GM12878 (cell line): Measurements from ENCODE around the gene GPR176. TPM values are rescaled to one million over a fixed set of nuclear protein-coding genes. Genes with fewer than 3 reads are reported as not detected.

ENCODE experiments used
- ATAC-seq: fragments of 200-7000 bp; cut with Tn5 transposase; 3 replicates; pipeline ENCODE4 v1.9.1; 2020; ENCODE audit warnings: mild to moderate bottlenecking, moderate library complexity
- BruUV-seq: library from RNA; stranded (reverse); fragments of 400-500 nt; replicated peaks from 2 replicates; lab custom pipeline; 2021; lab: Mats Ljungman, UMichigan
- CTCF ChIA-PET: fragments of 300-600 bp; sonication (Branson Sonifier 250); formaldehyde crosslinking; extraction: SDS; loops from one replicate; lab custom pipeline; 2021; ENCODE audit warnings: inconsistent platforms; lab: Yijun Ruan, JAX
- POLR2A ChIA-PET: fragments of 350-600 bp; formaldehyde crosslinking; extraction: SDS; loops from one replicate; lab custom pipeline; 2021; ENCODE audit warnings: inconsistent platforms; lab: Charles Lee
- RAD21 ChIA-PET: fragments of 300-600 bp; sonication (Branson Sonifier 250); formaldehyde crosslinking; loops from one replicate; lab custom pipeline; 2023; ENCODE audit warnings: antibody characterized with exemption; ENCODE audit not compliant: unreplicated experiment; lab: Charles Lee
- SMC1A ChIA-PET: fragments of 300-600 bp; sonication (Branson Sonifier 250); formaldehyde crosslinking; loops from one replicate; lab custom pipeline; 2023; ENCODE audit not compliant: unreplicated experiment, uncharacterized antibody; lab: Charles Lee
- DNase-seq: peaks from one replicate; pipeline ENCODE4 v3.0.0-alpha.2; 2011; ENCODE audit warnings: low read depth, low spot score
- FAIRE-seq: peaks from 3 replicates; lab custom pipeline; 2011; peaks lifted over from hg19 to GRCh38; lab: Jason Lieb, UNC
- H2AFZ ChIP-seq: 2 replicates; pipeline ENCODE4 v1.6.0; 2011; ENCODE audit warnings: low read depth, low read length, control low read depth; ENCODE audit not compliant: control insufficient read depth
- H3K27ac ChIP-seq: 2 replicates; pipeline ENCODE4 v1.5.1; 2011; ENCODE audit warnings: control low read depth; ENCODE audit not compliant: control insufficient read depth, insufficient read depth
- H3K27me3 ChIP-seq, 2 experiments: replicated peaks in 1 of 2; 2 replicates each; pipeline versions ENCODE4 v1.6.0 to v1.6.1; 2011; ENCODE audit warnings: low read length in 1 of 2; ENCODE audit not compliant: control insufficient read depth in 2 of 2, insufficient read depth in 2 of 2
- H3K36me3 ChIP-seq, 2 experiments: 2 replicates each; pipeline ENCODE4 v1.5.1; 2011; ENCODE audit warnings: low read length in 1 of 2; ENCODE audit not compliant: control insufficient read depth in 2 of 2, insufficient read depth in 2 of 2
- H3K4me1 ChIP-seq: 2 replicates; pipeline ENCODE4 v1.6.1; 2011; ENCODE audit warnings: mild to moderate bottlenecking, low read length, moderate library complexity, mixed read lengths; ENCODE audit not compliant: control insufficient read depth, insufficient read depth
- H3K4me2 ChIP-seq: 2 replicates; pipeline ENCODE4 v1.6.0; 2011; ENCODE audit warnings: control low read depth; ENCODE audit not compliant: control insufficient read depth, insufficient read depth
- H3K4me3 ChIP-seq: fragments of 200-600 bp; sonication (generic); 2 replicates; pipeline ENCODE4 v1.5.1; 2016
- H3K79me2 ChIP-seq: 2 replicates; pipeline ENCODE4 v1.6.0; 2011; ENCODE audit warnings: low read length; ENCODE audit not compliant: control insufficient read depth, insufficient read depth
- H3K9ac ChIP-seq: 2 replicates; pipeline ENCODE4 v1.8.0; 2011; ENCODE audit warnings: low read length, control low read depth, mixed read lengths; ENCODE audit not compliant: control insufficient read depth, insufficient read depth
- H3K9me3 ChIP-seq: replicated peaks from 3 replicates; pipeline ENCODE4 v1.5.1; 2011; ENCODE audit warnings: mild to moderate bottlenecking, low read length; ENCODE audit not compliant: control insufficient read depth, insufficient read depth
- H4K20me1 ChIP-seq: 2 replicates; pipeline ENCODE4 v1.6.0; 2011; ENCODE audit not compliant: control insufficient read depth, insufficient read depth
- HCFC1 ChIP-seq: fragments of 150-350 bp; IDR thresholded peaks from 2 replicates; pipeline ENCODE4 v1.6.1; 2014; ENCODE audit warnings: low read length
- TCF12 ChIP-seq: IDR thresholded peaks from 2 replicates; pipeline ENCODE4 v1.6.1; 2011; ENCODE audit warnings: low read depth, mild to moderate bottlenecking, low read length
- WGBS: methylation state at CpG from one replicate; pipeline ENCODE4 v1.1.6; 2016; ENCODE audit warnings: low lambda C conversion rate; ENCODE audit not compliant: insufficient replicate concordance, insufficient coverage; ENCODE audit errors: missing lambda C conversion rate; 5-methylcytosine and 5-hydroxymethylcytosine counted together
- in situ Hi-C: fragments of 300-500 bp; cut with MboI; formaldehyde crosslinking; loops from 9 replicates; pipeline ENCODE4 v1.14.3; 2018; ENCODE audit warnings: mixed read lengths
- intact Hi-C: fragments of 100-400 bp; cut with micrococcal nuclease; formaldehyde crosslinking; loops from one replicate; pipeline ENCODE4 v1.14.2; 2022; ENCODE audit not compliant: unreplicated experiment
- polyA plus RNA-seq, 11 experiments: library from polyadenylated mRNA; depleted of rRNA in 4 of 11; unstranded in 6 of 11; stranded (reverse) in 5 of 11; fragments of >200 nt; fragmentation: Nextera tagmentation in 4 of 11; fragmentation: Illumina TruSeq in 1 of 11; extraction: Ambion mirVana in 4 of 11; extraction: Trizol in 1 of 11; gene quantifications; 1 replicate in 1 of 11; 2 replicates in 10 of 11; pipeline versions ENCODE4 v1.2.1 to v1.2.3, GENCODE V29; 2011 to 2016; ENCODE audit warnings: inconsistent platforms in 2 of 11, missing spikeins in 2 of 11, low read depth in 1 of 11
- total RNA-seq, 4 experiments: library from RNA; depleted of rRNA in 3 of 4; stranded (reverse); fragments of >200 nt in 3 of 4; fragmentation: Illumina TruSeq in 1 of 4; extraction: Trizol in 1 of 4; gene quantifications; 2 replicates each; pipeline versions ENCODE4 v1.2.1 to v1.2.3, GENCODE V29; 2013 to 2021
- TF ChIP-seq, protein P1 (sequence below): fragments of 450-650 bp; formaldehyde crosslinking; IDR thresholded peaks from 2 replicates; pipeline ENCODE4 v1.4.0; 2022; ENCODE audit warnings: mild to moderate bottlenecking, moderate library complexity
- TF ChIP-seq, protein P2 (sequence below): IDR thresholded peaks from 2 replicates; pipeline ENCODE4 v1.6.1; 2012; ENCODE audit warnings: improper control_type of control experiment, low read depth, low read length; ENCODE audit not compliant: insufficient replicate concordance

Gene GPR176
- total and polyA plus RNA-seq, 10 of the 15 experiments (the other 5 are each of a cell fraction or from before 2014, with no cell fraction given), result 0.02 to 0.33 (median 0.16) TPM; not detected in 4

DNA sequence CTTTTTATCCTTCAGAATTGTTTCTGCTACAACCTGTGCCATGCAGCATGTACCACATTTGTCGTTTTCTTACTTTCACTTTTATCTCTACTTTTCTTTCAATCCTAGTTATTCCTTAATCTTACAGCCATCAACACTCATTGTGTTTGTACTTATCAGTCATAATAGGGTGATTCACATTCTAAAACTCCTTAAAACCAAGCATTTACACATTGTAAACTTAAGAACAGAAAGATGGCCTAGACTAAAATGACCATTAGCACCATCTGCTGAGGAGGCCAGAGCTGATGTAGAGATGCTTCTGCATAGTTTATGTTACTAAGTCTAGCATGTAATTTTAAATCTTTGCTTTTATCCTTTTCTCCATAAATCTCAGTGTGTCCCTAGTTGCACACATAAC is 39.3 kb upstream of the GPR176 start:
- Histone ChIP-seq H4K20me1 (no peaks in the 10 kb centered on the region), H3K27ac (no peak overlapping the region), H3K9me3 (no peaks in the 10 kb centered on the region), H3K4me3 (no peak overlapping the region), H3K9ac (no peak overlapping the region), H3K79me2 (no peaks in the 10 kb centered on the region)
- RAD21 ChIA-PET, result no interaction called here
- POLR2A ChIA-PET, result no interaction called here
- SMC1A ChIA-PET, result interaction anchor here (1.4 kb wide), 1 partner anchor 26 kb away, joined by 4 read pairs; the partner anchor contains the start of gene EIF2AK4
- CTCF ChIA-PET, result no interaction called here
- no peak for ATAC-seq
- TF ChIP-seq, protein P1, sequence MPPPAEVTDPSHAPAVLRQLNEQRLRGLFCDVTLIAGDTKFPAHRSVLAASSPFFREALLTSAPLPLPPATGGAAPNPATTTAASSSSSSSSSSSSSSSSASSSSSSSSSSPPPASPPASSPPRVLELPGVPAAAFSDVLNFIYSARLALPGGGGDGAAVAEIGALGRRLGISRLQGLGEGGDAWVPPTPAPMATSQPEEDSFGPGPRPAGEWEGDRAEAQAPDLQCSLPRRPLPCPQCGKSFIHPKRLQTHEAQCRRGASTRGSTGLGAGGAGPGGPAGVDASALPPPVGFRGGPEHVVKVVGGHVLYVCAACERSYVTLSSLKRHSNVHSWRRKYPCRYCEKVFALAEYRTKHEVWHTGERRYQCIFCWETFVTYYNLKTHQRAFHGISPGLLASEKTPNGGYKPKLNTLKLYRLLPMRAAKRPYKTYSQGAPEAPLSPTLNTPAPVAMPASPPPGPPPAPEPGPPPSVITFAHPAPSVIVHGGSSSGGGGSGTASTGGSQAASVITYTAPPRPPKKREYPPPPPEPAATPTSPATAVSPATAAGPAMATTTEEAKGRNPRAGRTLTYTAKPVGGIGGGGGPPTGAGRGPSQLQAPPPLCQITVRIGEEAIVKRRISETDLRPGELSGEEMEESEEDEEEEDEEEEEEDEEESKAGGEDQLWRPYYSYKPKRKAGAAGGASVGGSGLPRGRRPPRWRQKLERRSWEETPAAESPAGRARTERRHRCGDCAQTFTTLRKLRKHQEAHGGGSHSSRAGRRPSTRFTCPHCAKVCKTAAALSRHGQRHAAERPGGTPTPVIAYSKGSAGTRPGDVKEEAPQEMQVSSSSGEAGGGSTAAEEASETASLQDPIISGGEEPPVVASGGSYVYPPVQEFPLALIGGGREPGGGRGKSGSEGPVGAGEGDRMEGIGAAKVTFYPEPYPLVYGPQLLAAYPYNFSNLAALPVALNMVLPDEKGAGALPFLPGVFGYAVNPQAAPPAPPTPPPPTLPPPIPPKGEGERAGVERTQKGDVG (CRISPR knock-in tag), result no peak
- no peak for TF ChIP-seq HCFC1
- no peak for TF ChIP-seq TCF12
- TF ChIP-seq, protein P2, sequence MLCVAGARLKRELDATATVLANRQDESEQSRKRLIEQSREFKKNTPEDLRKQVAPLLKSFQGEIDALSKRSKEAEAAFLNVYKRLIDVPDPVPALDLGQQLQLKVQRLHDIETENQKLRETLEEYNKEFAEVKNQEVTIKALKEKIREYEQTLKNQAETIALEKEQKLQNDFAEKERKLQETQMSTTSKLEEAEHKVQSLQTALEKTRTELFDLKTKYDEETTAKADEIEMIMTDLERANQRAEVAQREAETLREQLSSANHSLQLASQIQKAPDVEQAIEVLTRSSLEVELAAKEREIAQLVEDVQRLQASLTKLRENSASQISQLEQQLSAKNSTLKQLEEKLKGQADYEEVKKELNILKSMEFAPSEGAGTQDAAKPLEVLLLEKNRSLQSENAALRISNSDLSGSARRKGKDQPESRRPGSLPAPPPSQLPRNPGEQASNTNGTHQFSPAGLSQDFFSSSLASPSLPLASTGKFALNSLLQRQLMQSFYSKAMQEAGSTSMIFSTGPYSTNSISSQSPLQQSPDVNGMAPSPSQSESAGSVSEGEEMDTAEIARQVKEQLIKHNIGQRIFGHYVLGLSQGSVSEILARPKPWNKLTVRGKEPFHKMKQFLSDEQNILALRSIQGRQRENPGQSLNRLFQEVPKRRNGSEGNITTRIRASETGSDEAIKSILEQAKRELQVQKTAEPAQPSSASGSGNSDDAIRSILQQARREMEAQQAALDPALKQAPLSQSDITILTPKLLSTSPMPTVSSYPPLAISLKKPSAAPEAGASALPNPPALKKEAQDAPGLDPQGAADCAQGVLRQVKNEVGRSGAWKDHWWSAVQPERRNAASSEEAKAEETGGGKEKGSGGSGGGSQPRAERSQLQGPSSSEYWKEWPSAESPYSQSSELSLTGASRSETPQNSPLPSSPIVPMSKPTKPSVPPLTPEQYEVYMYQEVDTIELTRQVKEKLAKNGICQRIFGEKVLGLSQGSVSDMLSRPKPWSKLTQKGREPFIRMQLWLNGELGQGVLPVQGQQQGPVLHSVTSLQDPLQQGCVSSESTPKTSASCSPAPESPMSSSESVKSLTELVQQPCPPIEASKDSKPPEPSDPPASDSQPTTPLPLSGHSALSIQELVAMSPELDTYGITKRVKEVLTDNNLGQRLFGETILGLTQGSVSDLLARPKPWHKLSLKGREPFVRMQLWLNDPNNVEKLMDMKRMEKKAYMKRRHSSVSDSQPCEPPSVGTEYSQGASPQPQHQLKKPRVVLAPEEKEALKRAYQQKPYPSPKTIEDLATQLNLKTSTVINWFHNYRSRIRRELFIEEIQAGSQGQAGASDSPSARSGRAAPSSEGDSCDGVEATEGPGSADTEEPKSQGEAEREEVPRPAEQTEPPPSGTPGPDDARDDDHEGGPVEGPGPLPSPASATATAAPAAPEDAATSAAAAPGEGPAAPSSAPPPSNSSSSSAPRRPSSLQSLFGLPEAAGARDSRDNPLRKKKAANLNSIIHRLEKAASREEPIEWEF, result no peak
- TF ChIP-seq, all 136 proteins: peak for 0
- no peaks in the 10 kb centered on the region for H3K4me1 ChIP-seq
- intact Hi-C loops, result no loop called here
- peaks cover 0 to 7% of the 10 kb centered on the region in 2 experiments; a peak in 3 of 4 replicates for H3K36me3 ChIP-seq
- no peak overlapping the region for H3K4me2 ChIP-seq
- WGBS, result 94% methylated on average over 1 of the region's 1 CpG
- BruUV-seq, result no TSS peak
- no peak for FAIRE-seq
- DNase-seq, result no peak
- in situ Hi-C loops, result no loop called here
- no peak overlapping the region for H2AFZ ChIP-seq
- H3K27me3 ChIP-seq, result no peaks in the 10 kb centered on the region
